HAP-1 (cell line): Measurements from ENCODE around the gene DUOX1.
"Not testable (repeated sequence)": the region's sequence is repeated elsewhere in the genome, so short reads cannot be mapped to it uniquely, and the experiment has no call there.

Experiments
- DNase-seq, 2 experiments: peaks; one replicate each; pipeline ENCODE4 v3.0.0-alpha.2; 2016 to 2020; ENCODE audit warnings: low spot score in 2 of 2
- H3K27me3 ChIP-seq: fragments of 250-450 bp; sonication (Bioruptor Pico); 2 replicates; pipeline ENCODE4 v1.5.1; 2020; ENCODE audit warnings: low read depth, mild to moderate bottlenecking, moderate library complexity
- H3K36me3 ChIP-seq: fragments of 250-450 bp; sonication (Bioruptor Pico); replicated peaks from 2 replicates; pipeline ENCODE4 v1.5.1; 2020; ENCODE audit warnings: mild to moderate bottlenecking
- H3K4me1 ChIP-seq: fragments of 250-450 bp; sonication (Bioruptor Pico); 2 replicates; pipeline ENCODE4 v1.5.1; 2020; ENCODE audit warnings: mild to moderate bottlenecking
- H3K4me3 ChIP-seq: fragments of 250-450 bp; sonication (Bioruptor Pico); 2 replicates; pipeline ENCODE4 v1.5.1; 2020; ENCODE audit warnings: mild to moderate bottlenecking, moderate library complexity
- H3K9me3 ChIP-seq: fragments of 250-450 bp; sonication (Bioruptor Pico); 2 replicates; pipeline ENCODE4 v1.5.1; 2020; ENCODE audit warnings: mild to moderate bottlenecking, moderate library complexity
- in situ Hi-C: fragments of 300-500 bp; cut with MboI; formaldehyde crosslinking; loops from 3 replicates; pipeline ENCODE4 v1.14.3; 2020; ENCODE audit warnings: low sequenced_read_pairs, inconsistent platforms, mixed read lengths

The DUOX1 gene

DNA sequence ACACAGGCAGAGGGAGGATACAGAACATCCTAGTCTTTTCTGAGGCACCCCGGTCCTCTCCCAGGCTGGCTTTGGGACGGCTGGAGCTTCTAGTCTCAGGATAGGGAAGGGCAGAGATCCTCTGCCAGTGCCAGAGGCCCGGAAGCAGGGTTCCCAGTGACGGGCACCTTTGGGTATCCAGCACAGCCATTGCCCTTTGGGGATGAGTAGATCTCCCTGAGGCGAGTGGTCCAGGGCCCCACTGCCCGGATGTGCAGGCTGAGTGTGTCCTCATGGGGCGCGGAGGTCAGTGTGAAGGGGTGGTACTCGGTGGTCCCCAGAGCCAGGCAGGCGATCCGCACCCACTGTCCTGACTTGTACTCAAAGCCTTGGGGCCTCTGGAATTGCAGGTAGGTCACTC is 34.1 kb upstream of the DUOX1 start:
- in situ Hi-C loops = no loop called here
- Histone ChIP-seq H3K4me1 (no peaks in the 10 kb centered on the region), H3K9me3 (no peaks in the 10 kb centered on the region), H3K4me3 (no peak overlapping the region), H3K27me3 (peaks cover 8% of the 10 kb centered on the region), H3K36me3 (no peaks in the 10 kb centered on the region)
- DNase-seq = no peak

DNA sequence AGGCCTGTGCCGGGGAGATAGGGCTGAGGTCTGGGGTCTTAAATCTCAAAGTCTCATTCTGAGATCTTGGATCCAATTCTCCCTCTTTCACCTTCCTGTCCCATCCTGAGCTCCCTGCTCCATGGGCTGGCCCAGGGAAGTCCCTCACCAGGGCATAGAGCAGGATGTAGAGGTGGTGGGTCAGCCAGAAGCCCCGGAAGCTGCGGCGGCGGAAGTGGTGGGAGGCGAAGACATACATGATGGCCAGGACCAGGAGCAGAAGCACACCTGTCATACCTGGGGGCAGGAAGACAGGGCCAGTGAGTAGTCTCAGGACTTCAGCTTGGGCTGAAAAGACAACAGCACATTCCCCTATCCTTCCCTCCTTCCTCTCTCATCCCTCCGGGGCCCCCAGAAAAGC is 32.3 kb upstream of the DUOX1 start:
- no peaks in the 10 kb centered on the region for H3K27me3 ChIP-seq
- no peak overlapping the region for H3K4me3 ChIP-seq
- H3K4me1 ChIP-seq = no peaks in the 10 kb centered on the region
- H3K36me3 ChIP-seq = no peaks in the 10 kb centered on the region
- no peaks in the 10 kb centered on the region for H3K9me3 ChIP-seq
- in situ Hi-C loops = no loop called here
- DNase-seq = no peak

DNA sequence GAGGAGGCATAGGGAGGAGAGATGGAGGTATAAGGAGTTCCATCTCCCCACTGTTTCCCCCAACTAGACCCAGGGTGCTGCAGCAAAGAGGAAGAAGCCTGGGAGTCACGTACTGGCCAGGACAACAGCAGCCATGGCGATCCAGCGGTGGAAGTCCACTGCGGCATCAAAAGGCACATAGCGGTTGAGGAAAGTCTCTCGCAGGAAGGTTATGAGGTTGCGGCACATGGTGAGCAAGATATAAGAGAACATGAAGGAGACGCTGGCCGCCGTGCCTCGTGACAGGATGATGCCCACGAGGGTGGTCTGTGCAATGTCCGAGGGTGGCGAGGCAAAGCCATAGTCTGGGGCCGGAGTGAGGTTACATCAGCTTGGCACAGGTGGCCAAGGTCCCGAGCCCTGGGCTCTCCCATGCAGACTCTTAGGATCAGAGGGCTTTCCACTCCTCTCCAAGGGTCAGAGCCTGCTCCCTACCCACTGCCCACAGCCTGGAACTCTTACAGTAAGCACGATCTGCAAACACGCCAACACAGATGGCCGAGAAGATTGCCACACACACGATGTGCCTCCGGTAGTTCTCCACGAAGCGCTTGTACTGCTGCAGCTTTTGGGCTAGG is 30.1 kb upstream of the DUOX1 start:
- Histone ChIP-seq H3K27me3 (no peaks in the 10 kb centered on the region), H3K36me3 (no peaks in the 10 kb centered on the region), H3K4me3 (no peak overlapping the region), H3K9me3 (no peaks in the 10 kb centered on the region), H3K4me1 (no peaks in the 10 kb centered on the region)
- DNase-seq = no peak
- in situ Hi-C loops = no loop called here

DNA sequence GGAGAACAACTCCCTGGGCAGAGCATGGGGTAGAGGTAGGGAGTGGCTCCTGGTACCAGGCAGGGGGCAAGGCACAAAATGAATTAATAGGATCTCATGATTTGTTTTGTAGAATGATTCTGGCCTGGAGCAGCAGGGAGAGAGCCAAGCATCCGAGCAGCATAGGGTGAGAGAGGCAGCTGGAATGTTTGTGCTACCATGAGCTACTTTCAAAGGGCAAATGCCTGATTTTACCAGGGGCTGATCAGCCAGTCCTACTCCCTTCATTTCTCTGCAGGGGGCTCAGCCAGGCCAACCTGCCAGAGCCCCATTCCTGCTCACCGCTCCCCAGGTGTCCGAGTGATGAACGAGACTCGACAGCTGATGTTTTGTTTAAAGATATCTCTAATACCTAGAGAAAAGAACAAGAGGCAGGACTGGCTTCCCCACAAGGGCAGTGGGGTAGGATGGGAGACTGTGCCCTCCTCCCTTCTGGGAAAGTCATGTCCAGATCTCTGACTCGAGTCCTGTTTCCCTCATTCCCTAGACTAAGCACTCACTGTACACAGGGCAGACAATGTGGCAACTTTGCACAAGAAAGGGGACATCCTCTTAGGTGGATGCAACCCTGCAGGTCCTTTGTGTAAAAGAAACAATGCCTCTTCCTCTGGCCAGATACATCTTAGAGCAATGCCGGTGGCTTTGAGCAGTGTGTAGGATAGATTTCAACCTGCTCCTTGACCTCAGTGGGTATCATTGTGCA is 28.7 kb upstream of the DUOX1 start:
- in situ Hi-C loops = no loop called here
- H3K4me1 ChIP-seq = no peaks in the 10 kb centered on the region
- no peaks in the 10 kb centered on the region for H3K9me3 ChIP-seq
- no peaks in the 10 kb centered on the region for H3K36me3 ChIP-seq
- no peak for DNase-seq
- no peaks in the 10 kb centered on the region for H3K27me3 ChIP-seq
- no peak overlapping the region for H3K4me3 ChIP-seq

DNA sequence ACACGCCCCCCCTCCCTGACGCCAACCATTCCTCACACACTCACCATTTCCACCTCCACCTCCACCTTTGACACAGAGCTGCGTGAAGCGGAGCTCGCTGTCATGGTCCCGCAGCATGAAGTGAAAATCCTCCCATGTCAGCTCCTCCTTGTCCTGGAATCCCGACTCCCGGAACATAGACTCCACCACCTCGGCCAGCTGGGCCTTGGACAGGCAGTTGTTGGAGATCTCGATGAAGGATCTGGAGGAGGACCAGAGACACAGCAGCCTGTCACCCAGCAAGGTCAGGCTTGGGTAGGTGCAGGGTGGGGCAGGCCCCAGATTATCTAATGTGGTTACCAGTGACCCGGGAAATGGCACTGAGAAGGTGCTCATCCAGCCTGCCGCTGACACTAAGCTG is 28.0 kb upstream of the DUOX1 start:
- no peaks in the 10 kb centered on the region for H3K27me3 ChIP-seq
- no peak overlapping the region for H3K4me3 ChIP-seq
- in situ Hi-C loops = no loop called here
- H3K36me3 ChIP-seq = no peaks in the 10 kb centered on the region
- no peaks in the 10 kb centered on the region for H3K9me3 ChIP-seq
- H3K4me1 ChIP-seq = no peaks in the 10 kb centered on the region
- no peak for DNase-seq

DNA sequence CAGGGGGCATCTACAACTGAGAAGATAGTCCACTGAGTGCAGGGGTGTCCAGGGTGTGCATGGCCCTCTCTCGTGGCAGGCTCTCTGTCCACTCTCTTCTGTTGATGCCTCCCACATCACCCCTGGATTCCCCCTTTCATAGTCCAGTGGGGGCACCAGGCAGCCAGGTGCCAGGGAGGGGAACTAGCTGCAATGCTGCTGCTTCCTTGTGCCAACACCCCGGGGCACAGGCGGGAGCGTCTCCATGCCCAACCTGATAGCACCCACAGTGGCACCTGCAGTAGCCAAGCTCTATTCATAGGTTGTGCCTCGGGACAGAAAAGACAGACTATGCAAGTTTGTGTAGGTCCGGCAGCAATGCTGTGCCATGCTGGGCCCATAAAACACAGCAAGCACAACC is 27.6 kb upstream of the DUOX1 start:
- no peaks in the 10 kb centered on the region for H3K4me1 ChIP-seq
- H3K27me3 ChIP-seq = no peaks in the 10 kb centered on the region
- DNase-seq = no peak
- no peaks in the 10 kb centered on the region for H3K36me3 ChIP-seq
- in situ Hi-C loops = no loop called here
- H3K9me3 ChIP-seq = no peaks in the 10 kb centered on the region
- H3K4me3 ChIP-seq = no peak overlapping the region

DNA sequence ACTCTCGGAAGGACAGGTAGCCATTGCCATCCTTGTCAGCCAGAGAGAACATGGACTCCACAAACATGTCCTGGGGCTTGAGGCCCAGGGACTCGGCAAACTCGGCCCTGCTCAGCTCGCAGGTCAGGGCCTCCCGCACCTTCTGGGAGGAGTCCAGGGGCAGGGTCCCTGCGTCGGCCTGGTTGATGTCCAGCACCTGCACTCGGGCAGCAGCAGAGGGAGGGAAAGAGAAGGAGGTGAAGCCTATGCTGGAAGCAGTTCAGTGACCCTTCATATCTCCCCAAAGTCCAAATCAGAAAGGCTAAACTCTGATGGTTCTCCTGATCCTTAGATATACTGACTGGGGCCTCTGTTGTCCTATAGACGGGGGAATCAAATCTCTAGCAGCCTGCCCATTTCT is 25.6 kb upstream of the DUOX1 start:
- H3K9me3 ChIP-seq, DNase-seq, H3K36me3 ChIP-seq, in situ Hi-C loops, H3K4me1 ChIP-seq, H3K4me3 ChIP-seq, H3K27me3 ChIP-seq: not testable (repeated sequence)

DNA sequence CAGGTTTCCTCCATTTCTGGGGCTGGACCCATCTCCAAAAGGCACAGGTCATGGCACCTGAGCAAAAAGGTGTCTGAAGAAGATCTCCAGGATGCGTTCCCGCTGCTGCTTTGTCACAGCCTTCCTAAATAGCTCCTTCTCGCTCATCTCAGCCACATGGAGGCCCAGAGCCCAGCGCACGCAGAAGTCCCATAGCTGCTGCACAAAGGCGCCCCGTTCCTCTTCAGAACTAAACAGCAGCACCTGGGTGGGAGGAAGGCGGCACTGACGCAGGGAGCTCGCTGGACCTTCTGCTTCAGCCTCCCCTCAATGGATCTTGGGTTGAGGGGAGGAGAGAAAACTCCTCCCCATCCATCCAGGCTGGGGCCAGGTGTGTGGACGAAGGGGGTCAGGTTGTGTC is 24.2 kb upstream of the DUOX1 start:
- no peaks in the 10 kb centered on the region for H3K4me1 ChIP-seq
- DNase-seq = no peak
- H3K36me3 ChIP-seq = no peaks in the 10 kb centered on the region
- H3K27me3 ChIP-seq = no peaks in the 10 kb centered on the region
- no peaks in the 10 kb centered on the region for H3K9me3 ChIP-seq
- in situ Hi-C loops = no loop called here
- H3K4me3 ChIP-seq = no peak overlapping the region

DNA sequence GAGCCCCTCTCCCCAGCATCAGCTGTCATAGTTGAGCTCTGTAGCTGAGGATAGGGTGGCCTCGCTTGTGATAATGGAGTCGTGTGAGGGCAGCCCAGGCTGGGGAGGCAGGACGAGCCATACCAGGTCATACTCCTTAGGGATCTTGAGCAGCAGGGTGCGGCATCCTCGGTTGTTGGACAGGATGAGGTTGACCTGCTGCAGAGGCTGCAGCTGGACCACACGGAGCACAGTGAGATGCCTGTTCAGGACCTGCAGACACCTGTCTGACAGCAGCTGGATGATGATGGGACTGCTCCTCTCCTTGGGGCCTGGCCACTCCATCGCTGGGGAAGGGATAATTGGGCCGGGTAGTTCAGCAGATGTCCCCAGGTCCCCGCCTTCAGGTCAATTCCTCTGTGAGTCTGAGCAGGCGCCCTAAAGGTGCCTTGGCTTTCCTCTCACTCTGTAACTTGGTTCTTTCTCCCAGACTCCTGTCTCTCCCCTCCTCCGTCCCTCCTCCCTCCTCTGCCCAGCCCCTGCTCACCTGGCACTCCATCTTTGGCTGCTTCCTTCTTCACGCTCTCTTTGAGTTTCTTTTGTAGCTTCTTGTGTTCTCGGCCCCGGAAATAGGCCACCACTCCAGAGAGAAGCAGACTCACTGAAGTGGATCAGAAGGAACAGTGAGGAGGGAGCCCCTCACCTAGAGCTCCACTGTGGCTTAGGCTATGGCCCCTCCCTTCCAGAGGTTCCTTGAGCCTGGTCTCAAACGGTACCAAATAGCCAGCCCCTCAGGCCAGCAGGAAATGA is 23.6 kb upstream of the DUOX1 start:
- Histone ChIP-seq H3K4me1 (no peaks in the 10 kb centered on the region), H3K4me3 (no peak overlapping the region), H3K27me3 (no peaks in the 10 kb centered on the region), H3K9me3 (no peaks in the 10 kb centered on the region), H3K36me3 (no peaks in the 10 kb centered on the region)
- in situ Hi-C loops = no loop called here
- no peak for DNase-seq

DNA sequence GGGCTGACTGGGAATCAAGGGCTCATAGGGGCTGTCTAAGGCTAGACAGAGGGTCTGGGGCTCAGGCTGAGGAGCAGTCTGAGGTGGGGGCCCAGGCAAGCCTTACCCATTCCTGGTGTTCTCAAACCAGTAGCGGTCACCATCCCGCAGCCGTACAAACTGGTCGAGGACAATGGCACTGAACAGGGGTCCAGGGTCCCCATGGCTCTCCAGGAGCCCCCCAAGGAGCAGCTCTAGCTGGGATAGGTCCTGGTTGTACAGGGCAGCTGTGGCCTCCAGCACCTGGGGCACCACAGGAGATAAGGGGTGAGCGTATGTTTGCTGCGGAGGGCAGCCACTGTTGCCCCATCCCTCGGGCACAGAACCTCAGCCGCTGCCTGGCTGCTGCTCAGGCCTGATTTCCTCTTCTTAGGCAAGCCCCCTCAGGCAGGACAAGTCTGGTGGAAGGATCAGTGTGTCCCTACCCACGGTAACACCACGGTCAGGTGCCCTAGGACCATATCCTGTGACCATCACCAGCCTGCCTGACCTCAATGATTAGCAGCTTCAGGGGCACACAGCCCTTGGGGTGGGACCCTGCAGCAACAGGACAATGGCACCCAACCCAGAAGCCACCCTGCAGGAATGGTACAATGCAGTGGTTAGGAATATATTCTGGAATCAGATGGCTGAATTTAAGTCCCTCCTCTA is 21.7 kb upstream of the DUOX1 start:
- H3K27me3 ChIP-seq = peaks cover 14% of the 10 kb centered on the region
- H3K4me1 ChIP-seq = no peaks in the 10 kb centered on the region
- no peak overlapping the region for H3K4me3 ChIP-seq
- no peaks in the 10 kb centered on the region for H3K36me3 ChIP-seq
- H3K9me3 ChIP-seq = no peaks in the 10 kb centered on the region
- in situ Hi-C loops = no loop called here
- no peak for DNase-seq

DNA sequence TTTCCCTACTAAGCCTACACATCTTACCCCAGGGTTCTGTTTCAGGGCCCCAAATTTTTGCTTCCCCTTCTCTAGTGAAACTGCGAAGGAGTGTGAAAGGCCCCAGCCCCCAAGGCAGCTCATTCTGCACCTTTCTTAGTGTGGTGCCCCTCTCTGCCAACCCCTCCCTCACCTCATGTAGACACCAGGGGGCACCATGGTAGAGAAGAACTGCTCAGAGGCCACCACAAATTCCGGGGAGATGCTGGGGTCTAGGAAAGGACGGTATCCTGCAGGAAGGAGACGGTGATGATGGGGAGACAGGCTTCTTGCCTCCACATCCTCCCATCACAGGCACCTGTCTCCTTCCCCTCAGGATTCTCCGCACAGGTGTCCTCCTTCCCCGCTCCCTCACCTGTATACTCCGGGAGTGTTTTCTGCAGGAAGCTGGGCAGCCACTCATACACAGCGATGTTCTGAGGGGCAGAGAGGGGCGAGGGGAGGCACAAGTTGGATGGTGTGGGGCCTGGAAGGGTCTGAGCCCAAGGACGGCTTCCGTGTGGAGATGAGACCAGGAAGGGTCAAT is 19.5 kb upstream of the DUOX1 start:
- no peak for DNase-seq
- Histone ChIP-seq H3K4me3 (no peak overlapping the region), H3K27me3 (peaks cover 34% of the 10 kb centered on the region), H3K9me3 (no peaks in the 10 kb centered on the region), H3K36me3 (no peaks in the 10 kb centered on the region), H3K4me1 (no peaks in the 10 kb centered on the region)
- in situ Hi-C loops = no loop called here

DNA sequence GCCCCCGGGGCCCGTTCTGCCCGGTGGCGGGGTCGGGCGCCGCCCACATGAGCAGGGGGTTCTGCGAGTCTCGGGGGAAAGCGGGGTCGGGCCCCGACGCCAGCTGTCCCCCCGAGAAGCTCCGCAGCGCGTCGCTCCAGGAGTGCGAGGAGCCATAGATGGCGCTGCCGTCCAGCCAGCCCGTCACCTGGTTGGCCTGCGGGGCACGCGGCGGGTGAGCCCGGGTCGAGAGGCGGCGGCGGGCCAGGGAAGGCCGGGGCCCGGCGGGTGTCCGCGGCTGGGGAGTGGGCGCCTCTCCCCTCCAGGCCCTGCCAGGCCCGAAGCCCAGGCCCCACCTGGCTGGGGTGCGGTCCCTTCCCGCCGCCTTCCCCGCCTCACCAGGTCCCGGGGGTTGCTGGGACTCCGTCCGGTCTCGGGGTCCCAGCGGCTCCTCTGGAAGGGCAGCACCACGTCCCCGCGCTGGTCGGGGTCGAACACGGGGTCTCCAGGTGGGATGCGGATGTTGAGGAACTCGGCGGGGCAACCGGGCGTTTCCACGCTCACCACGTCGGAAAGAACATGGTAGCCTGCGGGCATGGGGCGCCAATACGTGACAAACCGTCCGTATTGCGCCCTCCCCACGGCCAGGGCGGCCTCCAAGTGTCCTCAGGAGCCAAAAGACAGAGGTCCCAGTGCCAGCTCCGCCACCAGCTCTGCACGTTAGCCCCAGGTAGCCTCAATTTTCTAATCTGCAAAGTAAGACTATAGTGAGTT is 18.2 kb upstream of the DUOX1 start:
- no peaks in the 10 kb centered on the region for H3K9me3 ChIP-seq
- no peaks in the 10 kb centered on the region for H3K36me3 ChIP-seq
- H3K27me3 ChIP-seq = peaks cover 42% of the 10 kb centered on the region
- no peak for DNase-seq
- no peaks in the 10 kb centered on the region for H3K4me1 ChIP-seq
- in situ Hi-C loops = no loop called here
- H3K4me3 ChIP-seq = no peak overlapping the region

DNA sequence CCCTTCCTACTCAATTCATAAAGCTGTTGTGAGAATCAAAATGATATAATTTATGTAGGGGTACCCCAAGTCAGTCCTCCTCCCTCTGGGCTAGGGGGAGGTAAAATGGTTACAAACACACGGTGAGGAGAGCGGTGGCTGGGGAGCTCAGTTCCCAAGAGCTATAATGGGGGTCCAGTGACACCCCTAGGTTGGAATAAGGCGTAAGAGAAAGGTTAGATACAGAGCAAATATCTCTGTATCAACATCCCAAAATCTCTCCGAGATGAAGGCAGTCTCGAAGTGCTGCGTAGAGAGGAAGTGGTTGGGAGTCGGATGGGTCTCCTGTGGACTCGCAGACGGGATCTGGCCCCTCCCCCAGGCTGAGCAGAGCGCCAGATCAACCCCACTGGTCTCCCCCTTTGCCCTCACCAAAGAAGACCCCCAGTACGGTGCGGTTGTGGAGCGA is 17.6 kb upstream of the DUOX1 start:
- no peaks in the 10 kb centered on the region for H3K9me3 ChIP-seq
- H3K36me3 ChIP-seq = no peaks in the 10 kb centered on the region
- H3K4me1 ChIP-seq = no peaks in the 10 kb centered on the region
- no peak overlapping the region for H3K4me3 ChIP-seq
- in situ Hi-C loops = no loop called here
- H3K27me3 ChIP-seq = peaks cover 42% of the 10 kb centered on the region
- DNase-seq = no peak
